Measurements from ENCODE around the gene DNAH2. TPM values are rescaled to one million over a fixed set of nuclear protein-coding genes. Genes with fewer than 3 reads are reported as not detected.

The DNAH2 gene
- total RNA-seq, 1 donor from 2014 or later: 0.26 TPM

DNA sequence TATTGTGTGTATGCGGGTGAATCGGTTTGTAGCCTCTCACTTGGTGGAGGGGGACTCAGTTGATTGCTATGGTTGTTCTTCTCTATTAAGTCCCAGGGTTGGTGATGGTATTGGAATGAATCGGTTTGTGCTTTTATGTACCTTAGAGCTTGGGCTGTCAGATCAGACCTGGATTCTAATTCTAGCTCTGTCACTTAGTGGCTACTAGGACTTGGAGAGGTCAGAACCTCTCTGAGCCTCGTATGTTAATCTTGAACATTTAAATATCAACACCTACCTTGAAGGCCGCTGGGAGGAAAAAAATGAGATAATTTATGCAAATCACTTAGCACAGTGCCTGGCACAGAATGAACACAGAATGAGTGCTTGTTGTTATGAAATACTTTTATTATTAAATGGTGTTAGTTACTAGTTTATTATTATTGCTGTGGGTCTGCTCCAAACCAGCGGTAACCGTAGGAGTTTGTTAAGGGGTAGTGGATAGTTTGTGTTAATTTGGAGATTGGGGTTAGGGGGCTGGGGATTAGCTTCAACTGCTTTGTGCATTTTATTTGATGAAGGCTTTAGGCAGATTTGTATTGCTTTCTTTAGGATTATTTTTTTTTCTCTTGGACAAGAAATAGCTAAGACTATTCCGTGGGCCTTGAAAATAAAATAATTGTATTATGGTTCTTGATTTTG is 120.0 kb downstream of the DNAH2 start:
- Histone ChIP-seq H3K36me3 (ENCODE audit: control insufficient read depth, insufficient read depth, low read length) (peaks cover 5% of the 10 kb centered on the region), H3K4me3 (ENCODE audit: low read depth, low read length) (peak overlapping the region; percentile 79), H3K27me3 (ENCODE audit: control insufficient read depth, insufficient read depth, low read length) (no peaks in the 10 kb centered on the region)
- FAIRE-seq (no peak), DNase-seq (ENCODE audit: low read depth) (peak; percentile 25)
- TF ChIP-seq, protein P1, sequence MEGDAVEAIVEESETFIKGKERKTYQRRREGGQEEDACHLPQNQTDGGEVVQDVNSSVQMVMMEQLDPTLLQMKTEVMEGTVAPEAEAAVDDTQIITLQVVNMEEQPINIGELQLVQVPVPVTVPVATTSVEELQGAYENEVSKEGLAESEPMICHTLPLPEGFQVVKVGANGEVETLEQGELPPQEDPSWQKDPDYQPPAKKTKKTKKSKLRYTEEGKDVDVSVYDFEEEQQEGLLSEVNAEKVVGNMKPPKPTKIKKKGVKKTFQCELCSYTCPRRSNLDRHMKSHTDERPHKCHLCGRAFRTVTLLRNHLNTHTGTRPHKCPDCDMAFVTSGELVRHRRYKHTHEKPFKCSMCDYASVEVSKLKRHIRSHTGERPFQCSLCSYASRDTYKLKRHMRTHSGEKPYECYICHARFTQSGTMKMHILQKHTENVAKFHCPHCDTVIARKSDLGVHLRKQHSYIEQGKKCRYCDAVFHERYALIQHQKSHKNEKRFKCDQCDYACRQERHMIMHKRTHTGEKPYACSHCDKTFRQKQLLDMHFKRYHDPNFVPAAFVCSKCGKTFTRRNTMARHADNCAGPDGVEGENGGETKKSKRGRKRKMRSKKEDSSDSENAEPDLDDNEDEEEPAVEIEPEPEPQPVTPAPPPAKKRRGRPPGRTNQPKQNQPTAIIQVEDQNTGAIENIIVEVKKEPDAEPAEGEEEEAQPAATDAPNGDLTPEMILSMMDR (IDR thresholded peaks at IDR 0.05; ENCODE audit: insufficient read depth, low read length, severe bottlenecking): no peak

DNA sequence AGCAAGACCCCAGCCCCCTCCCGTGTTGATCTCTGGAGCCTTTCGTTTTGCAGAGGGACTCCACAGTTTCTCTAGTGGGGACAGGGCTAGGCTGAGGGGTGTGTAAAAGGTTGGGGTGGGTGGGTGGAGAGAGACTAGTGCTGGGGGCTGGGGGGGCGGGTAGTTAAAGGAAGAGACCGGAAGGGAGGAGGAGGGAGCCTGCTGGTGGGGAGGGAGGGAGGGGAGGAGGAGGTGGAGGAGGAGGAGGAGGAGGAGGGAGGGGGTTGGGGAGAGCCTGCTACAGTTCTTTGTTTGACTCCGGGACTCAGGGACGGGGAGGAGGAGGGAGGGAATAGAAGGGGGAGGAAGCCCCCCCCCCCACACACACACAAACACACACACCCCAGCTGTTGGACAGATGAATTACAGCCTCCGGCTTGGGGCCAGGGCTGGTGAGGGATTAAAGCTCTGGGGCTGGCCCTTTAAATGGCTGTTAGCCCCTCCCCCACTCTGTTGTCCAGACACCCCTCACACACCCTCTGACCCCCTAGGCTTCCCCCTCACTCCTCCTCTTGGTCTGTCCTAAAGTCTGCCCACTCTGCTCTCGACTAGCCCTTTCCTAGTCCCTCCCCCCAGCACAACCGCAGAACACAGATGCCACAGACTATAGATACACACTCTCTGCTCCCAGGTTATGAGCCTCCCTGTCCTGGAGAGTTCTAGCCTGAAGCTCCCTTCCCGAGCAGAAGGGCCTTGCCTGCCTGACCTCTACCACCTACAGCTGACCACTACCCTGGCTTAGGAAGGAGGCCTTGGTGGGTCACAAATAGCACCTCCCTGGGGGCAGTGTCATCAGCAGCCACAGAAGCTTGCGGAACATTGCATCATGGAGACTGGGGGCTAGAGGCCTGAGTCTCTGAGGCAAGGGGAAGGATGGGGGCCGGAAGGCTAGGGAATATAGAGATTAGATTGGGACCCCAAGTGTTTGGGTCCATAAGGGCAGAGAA is 120.8 kb downstream of the DNAH2 start:
- Histone ChIP-seq H3K4me3 (ENCODE audit: low read depth, low read length) (peak overlapping the region; percentile 23), H3K27me3 (ENCODE audit: control insufficient read depth, insufficient read depth, low read length) (no peaks in the 10 kb centered on the region), H3K36me3 (ENCODE audit: control insufficient read depth, insufficient read depth, low read length) (peaks cover 5% of the 10 kb centered on the region)
- no peak for DNase-seq (ENCODE audit: low read depth)
- no peak for FAIRE-seq
- TF ChIP-seq, protein P1 (IDR thresholded peaks at IDR 0.05; ENCODE audit: insufficient read depth, low read length, severe bottlenecking): peak; percentile 1

DNA sequence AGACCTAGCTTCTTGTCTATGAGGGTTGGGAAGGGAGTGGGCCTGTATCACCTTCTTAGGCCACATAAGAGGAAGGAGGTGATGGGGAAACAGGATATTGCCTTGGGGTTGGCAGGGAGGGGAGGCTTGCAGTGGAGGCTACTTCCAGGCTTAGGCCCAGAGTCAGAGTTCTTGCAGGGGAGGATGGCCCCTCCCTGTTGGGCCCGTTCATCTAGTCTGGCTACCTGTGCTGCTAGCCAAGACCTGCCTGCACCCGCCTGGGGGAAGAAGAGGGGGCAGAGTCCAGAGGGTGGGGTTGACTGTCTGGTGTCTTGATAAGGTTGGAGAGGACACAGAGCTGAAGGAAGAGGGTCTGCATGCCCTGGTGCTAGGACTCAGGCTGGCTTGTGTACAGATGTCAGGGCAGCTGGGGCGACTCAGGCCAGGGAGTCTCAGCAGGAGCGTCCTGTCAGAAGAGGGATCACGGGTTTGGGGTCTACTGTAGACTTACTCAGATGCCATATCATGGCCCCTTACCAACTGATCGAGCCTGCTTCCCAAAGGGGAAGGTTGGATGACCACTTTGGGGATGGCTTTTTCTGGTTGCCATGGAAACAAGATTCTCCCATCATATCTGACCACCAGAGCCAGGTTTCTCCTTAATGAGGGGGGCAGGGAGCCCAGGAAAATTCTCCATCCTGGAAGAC is 121.8 kb downstream of the DNAH2 start:
- DNase-seq (ENCODE audit: low read depth) (peak; percentile 74), FAIRE-seq (peak; percentile 50)
- TF ChIP-seq, protein P1 (IDR thresholded peaks at IDR 0.05; ENCODE audit: insufficient read depth, low read length, severe bottlenecking): no peak
- Histone ChIP-seq H3K27me3 (ENCODE audit: control insufficient read depth, insufficient read depth, low read length) (no peaks in the 10 kb centered on the region), H3K4me3 (ENCODE audit: low read depth, low read length) (peak overlapping the region; percentile 23), H3K36me3 (ENCODE audit: control insufficient read depth, insufficient read depth, low read length) (peaks cover 5% of the 10 kb centered on the region)

DNA sequence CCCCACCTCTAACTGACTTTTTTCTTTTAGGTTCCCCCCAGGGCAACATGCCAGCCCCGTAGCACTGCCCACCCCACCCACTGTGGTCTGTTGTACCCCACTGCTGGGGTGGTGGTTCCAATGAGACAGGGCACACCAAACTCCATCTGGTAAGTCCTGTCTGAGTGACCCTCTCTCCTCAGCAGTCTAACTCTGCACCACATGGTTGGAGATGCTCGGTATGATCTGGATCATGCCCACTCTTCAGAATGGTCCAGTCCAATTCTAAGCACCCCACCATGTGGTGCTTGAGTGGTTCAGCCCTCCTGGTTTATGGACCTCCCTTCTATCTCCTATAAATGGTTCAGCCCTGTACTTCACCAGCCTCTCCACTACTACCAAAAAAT is 122.3 kb downstream of the DNAH2 start:
- Histone ChIP-seq H3K4me3 (ENCODE audit: low read depth, low read length) (no peak overlapping the region), H3K36me3 (ENCODE audit: control insufficient read depth, insufficient read depth, low read length) (peaks cover 6% of the 10 kb centered on the region), H3K27me3 (ENCODE audit: control insufficient read depth, insufficient read depth, low read length) (no peaks in the 10 kb centered on the region)
- no peak for FAIRE-seq
- TF ChIP-seq, protein P1 (IDR thresholded peaks at IDR 0.05; ENCODE audit: insufficient read depth, low read length, severe bottlenecking): no peak
- DNase-seq (ENCODE audit: low read depth): no peak

DNA sequence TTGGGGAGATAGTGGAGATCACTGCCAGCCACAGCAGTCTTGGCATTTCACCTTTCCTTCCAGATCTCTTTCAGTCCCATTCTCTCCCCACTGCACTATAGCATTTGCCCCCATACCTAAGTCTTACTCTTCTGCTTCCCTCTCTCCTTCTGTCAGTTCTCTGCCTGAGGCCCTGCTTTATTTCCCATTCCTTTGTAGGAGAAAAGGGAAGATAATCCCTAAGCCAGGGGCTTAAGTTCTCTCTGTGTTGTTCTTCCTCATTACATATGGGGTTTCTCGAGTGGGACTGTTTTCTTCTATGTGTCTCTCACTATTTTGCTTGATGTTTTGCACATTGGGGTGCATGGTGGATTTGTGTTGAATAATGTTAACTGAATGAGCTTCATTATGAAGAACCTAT is 122.9 kb downstream of the DNAH2 start:
- TF ChIP-seq, protein P1 (IDR thresholded peaks at IDR 0.05; ENCODE audit: insufficient read depth, low read length, severe bottlenecking): no peak
- FAIRE-seq (no peak), DNase-seq (ENCODE audit: low read depth) (no peak)
- Histone ChIP-seq H3K36me3 (ENCODE audit: control insufficient read depth, insufficient read depth, low read length) (peaks cover 11% of the 10 kb centered on the region), H3K4me3 (ENCODE audit: low read depth, low read length) (no peak overlapping the region), H3K27me3 (ENCODE audit: control insufficient read depth, insufficient read depth, low read length) (no peaks in the 10 kb centered on the region)
